HEK293 (cell line): ENCODE results near the gene BNIPL.
A peak's percentile ranks its signal among the peaks of the same experiment; 100 is the strongest.

Experiments
- CTCF ChIA-PET: fragments of 350-600 bp; formaldehyde crosslinking; extraction: SDS; loops from one replicate; lab custom pipeline; 2021; ENCODE audit warnings: antibody characterized with exemption; lab: Yijun Ruan, JAX
- POLR2A ChIA-PET: fragments of 300-600 bp; formaldehyde crosslinking; extraction: SDS; loops from one replicate; lab custom pipeline; 2020; ENCODE audit warnings: antibody characterized with exemption, inconsistent platforms; lab: Yijun Ruan, JAX
- H3K27ac ChIP-seq: fragments of 200-500 bp; sonication (Bioruptor generic); 2 replicates; pipeline ENCODE4 v1.5.1; 2014; ENCODE audit warnings: low read depth, low read length, control low read depth, inconsistent platforms; ENCODE audit errors: extremely low read depth
- H3K36me3 ChIP-seq, 2 experiments: fragments of 200-500 bp in 1 of 2; sonication (Bioruptor generic) in 1 of 2; 1 replicate in 1 of 2; 2 replicates in 1 of 2; pipeline ENCODE4 v1.5.1; 2014 to 2017; ENCODE audit warnings: inconsistent platforms in 2 of 2, low read length in 2 of 2; ENCODE audit not compliant: control insufficient read depth in 2 of 2, insufficient read depth in 1 of 2
- H3K4me1 ChIP-seq: fragments of 200-500 bp; sonication (Bioruptor generic); 2 replicates; pipeline ENCODE4 v1.5.1; 2014; ENCODE audit warnings: mild to moderate bottlenecking, low read length, inconsistent platforms; ENCODE audit not compliant: control insufficient read depth, insufficient read depth
- H3K4me3 ChIP-seq: 2 replicates; pipeline ENCODE4 v1.5.1; 2011; ENCODE audit warnings: low read depth, mild to moderate bottlenecking, control low read depth, low read length, moderate library complexity
- H3K9me3 ChIP-seq: fragments of 200-500 bp; sonication (Bioruptor generic); 2 replicates; pipeline ENCODE4 v1.5.1; 2014; ENCODE audit warnings: low read depth, low read length, inconsistent platforms; ENCODE audit not compliant: control insufficient read depth, insufficient read depth
- KLF1 ChIP-seq: fragments of 450-650 bp; formaldehyde crosslinking; IDR thresholded peaks from 2 replicates; pipeline ENCODE4 v1.5.1; 2016; ENCODE audit warnings: missing biosample characterization, missing genetic modification characterization
- MYNN ChIP-seq: fragments of 450-650 bp; formaldehyde crosslinking; IDR thresholded peaks from 2 replicates; pipeline ENCODE4 v1.5.1; 2016; ENCODE audit warnings: missing biosample characterization, missing genetic modification characterization, borderline replicate concordance
- REST ChIP-seq: fragments of 450-650 bp; formaldehyde crosslinking; IDR thresholded peaks from 2 replicates; pipeline ENCODE4 v1.5.1; 2016; ENCODE audit warnings: missing biosample characterization, missing genetic modification characterization
- SP3 ChIP-seq: fragments of 450-650 bp; formaldehyde crosslinking; IDR thresholded peaks from 2 replicates; pipeline ENCODE4 v1.5.1; 2016; ENCODE audit warnings: missing biosample characterization, missing genetic modification characterization
- WT1 ChIP-seq: fragments of 450-650 bp; formaldehyde crosslinking; IDR thresholded peaks from 2 replicates; pipeline ENCODE4 v1.5.1; 2016; ENCODE audit warnings: missing biosample characterization, missing genetic modification characterization
- YY1 ChIP-seq: fragments of 450-650 bp; formaldehyde crosslinking; IDR thresholded peaks from 2 replicates; pipeline ENCODE4 v1.5.1; 2018; ENCODE audit warnings: missing biosample characterization, missing genetic modification characterization
- ZBTB7A ChIP-seq: fragments of 450-650 bp; formaldehyde crosslinking; IDR thresholded peaks from 2 replicates; pipeline ENCODE4 v1.5.1; 2016; ENCODE audit warnings: low read depth, missing biosample characterization, missing genetic modification characterization
- ZFP69B ChIP-seq: fragments of 450-650 bp; formaldehyde crosslinking; IDR thresholded peaks from 2 replicates; pipeline ENCODE4 v1.5.1; 2016; ENCODE audit warnings: missing biosample characterization, missing genetic modification characterization
- ZNF133 ChIP-seq: fragments of 450-650 bp; formaldehyde crosslinking; IDR thresholded peaks from 2 replicates; pipeline ENCODE4 v1.5.1; 2016; ENCODE audit warnings: missing biosample characterization, missing genetic modification characterization
- ZNF140 ChIP-seq: fragments of 450-650 bp; formaldehyde crosslinking; IDR thresholded peaks from 2 replicates; pipeline ENCODE4 v1.5.1; 2016; ENCODE audit warnings: missing biosample characterization, missing genetic modification characterization
- ZNF2 ChIP-seq: fragments of 450-650 bp; formaldehyde crosslinking; IDR thresholded peaks from 2 replicates; pipeline ENCODE4 v1.5.1; 2016; ENCODE audit warnings: missing biosample characterization, missing genetic modification characterization
- ZNF341 ChIP-seq: fragments of 450-650 bp; formaldehyde crosslinking; IDR thresholded peaks from 2 replicates; pipeline ENCODE4; 2016; ENCODE audit warnings: low read depth, missing biosample characterization, missing genetic modification characterization
- ZNF350 ChIP-seq: fragments of 450-650 bp; formaldehyde crosslinking; IDR thresholded peaks from 2 replicates; pipeline ENCODE4 v1.5.0; 2017; ENCODE audit warnings: missing biosample characterization, mild to moderate bottlenecking, missing genetic modification characterization
- ZNF366 ChIP-seq: fragments of 450-650 bp; formaldehyde crosslinking; conservative IDR thresholded peaks from 2 replicates; pipeline ENCODE4 v1.5.1; 2016; ENCODE audit warnings: missing biosample characterization, missing genetic modification characterization
- ZNF433 ChIP-seq: fragments of 450-650 bp; formaldehyde crosslinking; IDR thresholded peaks from 2 replicates; pipeline ENCODE4 v1.5.1; 2016; ENCODE audit warnings: missing biosample characterization, missing genetic modification characterization, low read depth
- ZNF48 ChIP-seq: fragments of 450-650 bp; formaldehyde crosslinking; IDR thresholded peaks from 2 replicates; pipeline ENCODE4 v1.5.1; 2016; ENCODE audit warnings: missing biosample characterization, missing genetic modification characterization
- ZNF501 ChIP-seq: fragments of 450-650 bp; formaldehyde crosslinking; IDR thresholded peaks from 2 replicates; pipeline ENCODE4 v1.5.1; 2016; ENCODE audit warnings: missing biosample characterization, missing genetic modification characterization
- ZNF549 ChIP-seq: fragments of 450-650 bp; IDR thresholded peaks from 2 replicates; pipeline ENCODE4 v1.5.1; 2018; ENCODE audit warnings: missing biosample characterization, missing genetic modification characterization, mild to moderate bottlenecking, inconsistent platforms, moderate library complexity
- ZNF600 ChIP-seq: fragments of 450-650 bp; formaldehyde crosslinking; IDR thresholded peaks from 2 replicates; pipeline ENCODE4 v1.5.1; 2016; ENCODE audit warnings: missing biosample characterization, missing genetic modification characterization
- ZNF624 ChIP-seq: fragments of 450-650 bp; formaldehyde crosslinking; IDR thresholded peaks from 2 replicates; pipeline ENCODE4 v1.5.1; 2017; ENCODE audit warnings: missing biosample characterization, missing genetic modification characterization
- ZNF76 ChIP-seq: fragments of 450-650 bp; formaldehyde crosslinking; IDR thresholded peaks from 2 replicates; pipeline ENCODE4; 2016; ENCODE audit warnings: low read depth, missing biosample characterization, missing genetic modification characterization, borderline replicate concordance
- TF ChIP-seq, protein P1 (sequence below): fragments of 450-650 bp; formaldehyde crosslinking; IDR thresholded peaks from 2 replicates; pipeline ENCODE4 v1.5.1; 2016; ENCODE audit warnings: missing biosample characterization, missing genetic modification characterization

BNIPL gene

GRCh38 chr1:151003180-151003579, 33.2 kb upstream of the BNIPL start:
- Histone ChIP-seq H3K4me1 (0 out of 2 replicates have a peak, but pooled peaks cover 3% of the 10 kb centered on the region), H3K9me3 (no peaks in the 10 kb centered on the region), H3K27ac (no peak overlapping the region)
- TF ChIP-seq ZNF140 (tag by site-specific recombination) (no peak), ZNF501 (tag by site-specific recombination) (no peak), MYNN (no peak), WT1 (no peak)
- TF ChIP-seq, all 188 proteins: peak for 0
- H3K36me3 ChIP-seq = peaks cover 0 to 43% of the 10 kb centered on the region in 2 experiments; a peak in 1 of 3 replicates
- ChIA-PET CTCF (interaction anchor here (0.5 to 3.9 kb wide), 4 partner anchors 22 to 980 kb away, joined by 3 to 31 read pairs (median 4); partner anchors contain the start of gene ANXA9), POLR2A (no interaction called here)
- no peak overlapping the region for H3K4me3 ChIP-seq

- POLR2A ChIA-PET = interaction anchor here (1.0 to 3.0 kb wide), 12 partner anchors 10 to 427 kb away, joined by 3 to 17 read pairs (median 5); partner anchors contain the start of genes C1orf56, CDC42SE1, CERS2 and ENSA
- Histone ChIP-seq H3K4me3 (peak overlapping the region; percentile 53), H3K36me3 (peaks cover 0 to 19% of the 10 kb centered on the region in 2 experiments; a peak in 1 of 3 replicates), H3K27ac (peak overlapping the region; percentile 58), H3K9me3 (no peaks in the 10 kb centered on the region), H3K4me1 (0 out of 2 replicates have a peak, but pooled peaks cover 3% of the 10 kb centered on the region)
- TF ChIP-seq ZNF624 (tag by site-specific recombination) (no peak), ZNF366 (no peak), ZNF2 (tag by site-specific recombination) (no peak), ZNF600 (tag by site-specific recombination) (peak; percentile 16; the same call in 1 of the 2 replicates), ZNF433 (tag by site-specific recombination) (no peak), ZNF350 (tag by site-specific recombination) (no peak), ZNF341 (tag by site-specific recombination) (no peak)
- CTCF ChIA-PET = interaction anchor here (0.5 to 3.9 kb wide), 14 partner anchors 10 to 516 kb away, joined by 3 to 73 read pairs (median 4); partner anchors contain the start of genes ANXA9 and MLLT11
Measured at GRCh38 chr1:151005729-151006319, 30.6 kb upstream of the BNIPL start.

GRCh38 chr1:151006327-151007052, 29.9 kb upstream of the BNIPL start, which contains the start of gene MINDY1:
TSS of gene MINDY1 (minus strand) at chr1:151006902. CDS start at chr1:151002617, 4,285 bp downstream.
- CTCF ChIA-PET = interaction anchor here (0.5 to 3.9 kb wide), 17 partner anchors 10 to 529 kb away, joined by 3 to 73 read pairs (median 4); partner anchors contain the start of genes ANXA9 and MLLT11
- Histone ChIP-seq H3K36me3 (peaks cover 0 to 12% of the 10 kb centered on the region in 2 experiments; a peak in 1 of 3 replicates), H3K9me3 (no peaks in the 10 kb centered on the region), H3K4me3 (peak within 1 kb of the TSS; percentile 53), H3K4me1 (0 out of 2 replicates have a peak, but pooled peaks cover 3% of the 10 kb centered on the region), H3K27ac (peak within 1 kb of the TSS; percentile 58)
- POLR2A ChIA-PET = interaction anchor here (1.0 to 3.0 kb wide), 11 partner anchors 11 to 428 kb away, joined by 3 to 17 read pairs (median 5); partner anchors contain the start of genes C1orf56, CDC42SE1, CERS2 and ENSA
- TF ChIP-seq ZNF76 (tag by site-specific recombination) (no peak), YY1 (tag by site-specific recombination) (no peak), ZBTB7A (tag by site-specific recombination) (no peak), ZNF48 (tag by site-specific recombination) (no peak), ZNF140 (tag by site-specific recombination) (no peak), REST (peak; percentile 78), ZFP69B (tag by site-specific recombination) (no peak), ZNF549 (tag by site-specific recombination) (no peak), SP3 (tag by site-specific recombination) (no peak), KLF1 (tag by site-specific recombination) (no peak), ZNF133 (tag by site-specific recombination) (no peak)
- TF ChIP-seq, protein P1, sequence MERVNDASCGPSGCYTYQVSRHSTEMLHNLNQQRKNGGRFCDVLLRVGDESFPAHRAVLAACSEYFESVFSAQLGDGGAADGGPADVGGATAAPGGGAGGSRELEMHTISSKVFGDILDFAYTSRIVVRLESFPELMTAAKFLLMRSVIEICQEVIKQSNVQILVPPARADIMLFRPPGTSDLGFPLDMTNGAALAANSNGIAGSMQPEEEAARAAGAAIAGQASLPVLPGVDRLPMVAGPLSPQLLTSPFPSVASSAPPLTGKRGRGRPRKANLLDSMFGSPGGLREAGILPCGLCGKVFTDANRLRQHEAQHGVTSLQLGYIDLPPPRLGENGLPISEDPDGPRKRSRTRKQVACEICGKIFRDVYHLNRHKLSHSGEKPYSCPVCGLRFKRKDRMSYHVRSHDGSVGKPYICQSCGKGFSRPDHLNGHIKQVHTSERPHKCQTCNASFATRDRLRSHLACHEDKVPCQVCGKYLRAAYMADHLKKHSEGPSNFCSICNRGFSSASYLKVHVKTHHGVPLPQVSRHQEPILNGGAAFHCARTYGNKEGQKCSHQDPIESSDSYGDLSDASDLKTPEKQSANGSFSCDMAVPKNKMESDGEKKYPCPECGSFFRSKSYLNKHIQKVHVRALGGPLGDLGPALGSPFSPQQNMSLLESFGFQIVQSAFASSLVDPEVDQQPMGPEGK = no peak; the same call in none of the 2 replicates
